Measurements from ENCODE around the gene KCNH8.

The KCNH8 gene

DNA sequence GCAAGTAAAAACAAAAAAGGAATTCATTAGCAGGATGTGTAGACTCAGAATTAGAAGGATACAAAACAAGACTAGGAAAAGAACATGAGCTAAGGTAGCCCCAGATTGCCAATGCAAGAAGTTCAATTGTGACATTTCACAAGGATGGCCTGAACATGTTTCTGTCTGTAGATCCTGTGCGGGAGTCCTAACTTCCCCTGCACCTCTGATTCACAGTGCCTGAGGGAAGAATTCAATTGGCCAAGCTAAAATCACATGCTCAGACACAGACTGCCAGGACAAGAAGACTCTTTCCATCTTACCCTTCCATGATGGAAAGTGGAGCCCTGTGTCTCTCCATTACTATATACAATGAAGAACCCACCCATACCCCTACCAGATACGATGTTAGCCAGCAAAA, 251.5 kb downstream of the KCNH8 start:
- DNase-seq (ENCODE audit: extremely low spot score), result no peak
- TF ChIP-seq TARDBP (IDR thresholded peaks at IDR 0.05) (no peak), BHLHE40 (IDR thresholded peaks at IDR 0.05; ENCODE audit: borderline replicate concordance) (no peak)
- CTCF ChIA-PET, result no interaction called here
- POLR2A ChIA-PET, result no interaction called here

DNA sequence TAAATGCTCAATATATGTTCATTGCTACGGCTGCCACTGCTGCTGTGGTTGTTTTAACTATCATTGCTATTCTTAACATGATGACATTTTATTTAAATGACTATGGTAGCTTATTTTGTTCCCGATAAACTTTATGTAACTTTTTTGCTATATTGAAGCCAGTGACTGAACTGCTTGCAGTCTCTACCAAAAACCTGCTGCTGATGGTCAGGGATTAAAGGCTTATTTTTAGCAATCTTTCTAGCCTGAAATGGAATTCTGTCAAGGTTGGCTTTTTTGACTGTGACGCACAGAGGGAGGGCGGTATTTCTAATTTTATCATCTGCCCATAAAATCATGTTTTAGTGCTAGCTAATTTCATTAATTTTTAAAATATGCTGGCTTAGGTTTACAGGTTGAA, 271.8 kb downstream of the KCNH8 start:
- no peak for TF ChIP-seq FOXA1 (IDR thresholded peaks at IDR 0.05)
- TF ChIP-seq CTBP1 (IDR thresholded peaks at IDR 0.05; ENCODE audit: borderline replicate concordance), result no peak
- TF ChIP-seq NFRKB (IDR thresholded peaks at IDR 0.05), result no peak
- no peak for TF ChIP-seq ELF4 (IDR thresholded peaks at IDR 0.05)
- POLR2A ChIA-PET, result no interaction called here
- no peak for DNase-seq (ENCODE audit: extremely low spot score)
- CTCF ChIA-PET, result no interaction called here

DNA sequence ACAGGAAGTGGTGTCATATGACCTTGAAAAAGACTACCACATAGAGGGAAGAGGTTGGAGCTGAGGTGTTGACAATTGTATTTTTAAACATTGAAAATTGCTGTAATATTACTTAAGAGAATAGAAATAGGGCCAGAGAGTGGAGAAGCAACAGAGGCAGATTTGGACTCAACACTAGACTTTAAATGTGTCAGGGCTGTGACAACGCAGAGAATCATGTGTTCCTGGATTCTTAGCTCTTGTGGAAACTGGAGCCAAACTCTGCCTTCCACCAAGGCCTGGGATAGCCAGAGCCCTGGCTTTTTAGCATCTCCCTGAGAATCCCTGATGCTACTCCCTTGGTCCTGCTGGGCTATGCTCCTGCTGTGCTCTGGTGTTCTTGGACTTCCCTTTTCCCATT, 277.5 kb downstream of the KCNH8 start:
- CTCF ChIA-PET, result no interaction called here

DNA sequence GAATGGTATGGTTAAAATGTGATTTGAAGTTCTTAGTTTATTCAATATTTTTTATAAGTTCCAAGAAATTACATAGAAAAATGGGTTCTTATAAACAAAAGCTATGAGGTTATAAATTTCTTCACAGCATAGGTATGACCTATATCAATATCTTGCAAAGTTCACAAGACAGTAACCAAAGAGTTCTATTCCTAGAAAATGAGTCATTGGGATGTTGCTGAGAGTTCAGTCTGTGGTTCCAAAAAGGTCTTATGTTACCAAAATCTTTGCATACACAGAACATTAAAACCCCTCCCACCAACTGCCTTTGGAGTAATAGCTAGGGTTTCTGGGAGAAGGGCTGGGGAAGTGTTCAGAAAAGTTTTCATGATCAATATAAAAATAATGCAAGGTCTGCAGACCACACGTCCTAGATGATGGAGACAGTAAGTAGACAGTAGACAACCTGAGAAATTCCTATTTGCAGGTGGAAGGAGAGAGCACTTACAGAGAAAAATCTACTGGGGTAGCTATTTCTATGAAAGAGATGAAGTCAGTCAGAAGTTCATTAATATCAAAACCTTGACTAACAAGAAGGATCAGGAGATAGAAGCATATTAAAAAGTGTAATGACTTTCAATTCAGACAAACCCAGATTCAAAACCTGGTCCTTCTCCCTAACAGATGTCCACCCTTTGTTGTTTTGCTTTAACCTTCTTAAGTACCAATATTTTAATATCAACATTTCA, 279.3 kb downstream of the KCNH8 start:
- ChIA-PET CTCF (interaction anchor here (0.6 kb wide), 1 partner anchor 854 kb away, joined by 4 read pairs; no protein-coding TSS in a partner anchor), POLR2A (no interaction called here)
- TF ChIP-seq LEF1 (IDR thresholded peaks at IDR 0.05; ENCODE audit: borderline replicate concordance) (no peak), FOXK2 (IDR thresholded peaks at IDR 0.05) (no peak), FOXM1 (IDR thresholded peaks at IDR 0.05; ENCODE audit: borderline replicate concordance) (no peak), ARNT (IDR thresholded peaks at IDR 0.05) (no peak), CTBP1 (IDR thresholded peaks at IDR 0.05; ENCODE audit: borderline replicate concordance) (no peak), FOXA1 (IDR thresholded peaks at IDR 0.05) (no peak), ELF4 (IDR thresholded peaks at IDR 0.05) (no peak), ZNF384 (IDR thresholded peaks at IDR 0.05) (no peak), TARDBP (IDR thresholded peaks at IDR 0.05) (no peak), HDGF (IDR thresholded peaks at IDR 0.05; ENCODE audit: borderline replicate concordance) (no peak), SP1 (IDR thresholded peaks at IDR 0.05) (no peak)
- TF ChIP-seq, protein P1, sequence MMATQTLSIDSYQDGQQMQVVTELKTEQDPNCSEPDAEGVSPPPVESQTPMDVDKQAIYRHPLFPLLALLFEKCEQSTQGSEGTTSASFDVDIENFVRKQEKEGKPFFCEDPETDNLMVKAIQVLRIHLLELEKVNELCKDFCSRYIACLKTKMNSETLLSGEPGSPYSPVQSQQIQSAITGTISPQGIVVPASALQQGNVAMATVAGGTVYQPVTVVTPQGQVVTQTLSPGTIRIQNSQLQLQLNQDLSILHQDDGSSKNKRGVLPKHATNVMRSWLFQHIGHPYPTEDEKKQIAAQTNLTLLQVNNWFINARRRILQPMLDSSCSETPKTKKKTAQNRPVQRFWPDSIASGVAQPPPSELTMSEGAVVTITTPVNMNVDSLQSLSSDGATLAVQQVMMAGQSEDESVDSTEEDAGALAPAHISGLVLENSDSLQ (IDR thresholded peaks at IDR 0.05), result no peak
- DNase-seq (ENCODE audit: extremely low spot score), result no peak

More for the DNA sequence above, 277.5 kb downstream of the KCNH8 start:
- DNase-seq (ENCODE audit: extremely low spot score), result no peak
- POLR2A ChIA-PET, result no interaction called here
- TF ChIP-seq HDGF (IDR thresholded peaks at IDR 0.05; ENCODE audit: borderline replicate concordance), result no peak
- TF ChIP-seq, protein P1 (IDR thresholded peaks at IDR 0.05), result no peak
- no peak for TF ChIP-seq ZNF384 (IDR thresholded peaks at IDR 0.05)
- TF ChIP-seq ARNT (IDR thresholded peaks at IDR 0.05), result no peak
- no peak for TF ChIP-seq L3MBTL2 (conservative IDR thresholded peaks at IDR 0.05)
- TF ChIP-seq ELF4 (IDR thresholded peaks at IDR 0.05), result no peak
- TF ChIP-seq NFRKB (IDR thresholded peaks at IDR 0.05), result no peak
- TF ChIP-seq SP1 (IDR thresholded peaks at IDR 0.05), result no peak
- no peak for TF ChIP-seq FOXA1 (IDR thresholded peaks at IDR 0.05)

DNA sequence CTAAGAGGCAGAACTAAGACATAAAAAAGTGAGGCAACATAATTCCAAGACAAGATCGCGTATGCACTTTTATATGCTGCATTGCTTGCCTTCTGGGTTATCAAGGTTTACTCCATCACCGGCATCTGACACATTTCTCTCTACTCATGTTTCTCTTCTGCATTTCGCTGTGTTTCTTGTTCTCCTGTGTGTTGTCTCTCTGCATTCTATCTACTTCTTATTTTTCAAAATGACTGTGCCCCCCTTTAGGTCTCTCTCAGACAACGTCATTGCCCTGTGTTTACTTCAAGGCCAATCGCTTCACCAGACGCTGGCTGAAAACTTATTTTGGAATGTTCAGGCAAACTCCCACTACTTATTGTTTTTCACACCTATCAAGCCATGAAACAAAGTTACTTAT, 280.4 kb downstream of the KCNH8 start:
- DNase-seq (ENCODE audit: extremely low spot score), result no peak
- POLR2A ChIA-PET, result no interaction called here
- no peak for TF ChIP-seq LEF1 (IDR thresholded peaks at IDR 0.05; ENCODE audit: borderline replicate concordance)
- TF ChIP-seq ARNT (IDR thresholded peaks at IDR 0.05), result no peak
- TF ChIP-seq FOXA1 (IDR thresholded peaks at IDR 0.05), result no peak
- no peak for TF ChIP-seq NFRKB (IDR thresholded peaks at IDR 0.05)
- TF ChIP-seq BHLHE40 (IDR thresholded peaks at IDR 0.05; ENCODE audit: borderline replicate concordance), result no peak
- no peak for TF ChIP-seq FOXM1 (IDR thresholded peaks at IDR 0.05; ENCODE audit: borderline replicate concordance)
- TF ChIP-seq SUZ12 (IDR thresholded peaks at IDR 0.05), result no peak
- no peak for TF ChIP-seq SP1 (IDR thresholded peaks at IDR 0.05)
- no peak for TF ChIP-seq FOXK2 (IDR thresholded peaks at IDR 0.05)
- TF ChIP-seq HDGF (IDR thresholded peaks at IDR 0.05; ENCODE audit: borderline replicate concordance), result no peak
- CTCF ChIA-PET, result no interaction called here

DNA sequence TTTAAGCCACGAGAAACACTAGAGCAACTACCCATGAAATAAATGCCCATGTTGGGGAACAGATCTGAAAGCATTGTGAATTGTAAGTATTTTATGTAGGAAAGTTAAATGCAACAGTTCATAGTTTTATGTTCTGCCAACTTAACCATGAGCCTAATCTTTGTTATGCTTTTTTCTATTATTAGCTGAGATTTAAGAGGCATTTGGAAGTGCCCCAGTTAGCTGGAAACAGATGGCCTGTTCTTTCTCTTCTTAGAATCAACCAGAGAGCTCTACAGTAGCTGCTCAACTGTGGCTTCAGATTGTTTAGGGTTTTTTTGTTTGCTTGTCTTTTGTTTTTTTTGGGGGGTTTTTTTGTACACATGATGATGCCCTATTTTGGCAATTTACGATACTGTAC, 284.4 kb downstream of the KCNH8 start:
- TF ChIP-seq SUZ12 (IDR thresholded peaks at IDR 0.05) (no peak), CTBP1 (IDR thresholded peaks at IDR 0.05; ENCODE audit: borderline replicate concordance) (no peak), LEF1 (IDR thresholded peaks at IDR 0.05; ENCODE audit: borderline replicate concordance) (no peak), SP1 (IDR thresholded peaks at IDR 0.05) (no peak)
- TF ChIP-seq, protein P1 (IDR thresholded peaks at IDR 0.05), result no peak
- CTCF ChIA-PET, result no interaction called here
- DNase-seq (ENCODE audit: extremely low spot score), result no peak
- POLR2A ChIA-PET, result no interaction called here

DNA sequence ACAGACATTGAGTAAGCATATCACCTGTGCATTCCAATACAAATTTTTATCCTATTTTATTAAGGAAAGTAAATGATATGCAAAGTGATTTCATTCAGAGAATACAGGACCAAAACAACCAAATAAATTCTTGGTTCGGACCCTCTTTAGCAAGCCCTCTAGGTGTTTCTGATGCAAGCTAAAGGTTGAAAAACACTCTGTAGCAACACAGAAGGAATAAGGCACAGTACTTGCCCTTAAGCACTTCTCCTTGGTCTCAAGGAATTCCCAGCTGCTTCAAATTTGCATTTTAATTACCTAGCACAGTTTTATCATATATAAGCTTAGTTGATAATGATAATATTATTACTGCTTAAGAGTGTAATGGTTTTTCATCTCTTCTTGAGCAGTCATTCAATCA, 288.4 kb downstream of the KCNH8 start:
- CTCF ChIA-PET, result no interaction called here
- no peak for DNase-seq (ENCODE audit: extremely low spot score)
- TF ChIP-seq BHLHE40 (IDR thresholded peaks at IDR 0.05; ENCODE audit: borderline replicate concordance) (no peak), TARDBP (IDR thresholded peaks at IDR 0.05) (no peak), FOXM1 (IDR thresholded peaks at IDR 0.05; ENCODE audit: borderline replicate concordance) (no peak), FOXA1 (IDR thresholded peaks at IDR 0.05) (no peak), SUZ12 (IDR thresholded peaks at IDR 0.05) (no peak), ARNT (IDR thresholded peaks at IDR 0.05) (no peak), HDGF (IDR thresholded peaks at IDR 0.05; ENCODE audit: borderline replicate concordance) (no peak), SP1 (IDR thresholded peaks at IDR 0.05) (no peak), L3MBTL2 (conservative IDR thresholded peaks at IDR 0.05) (no peak), FOXK2 (IDR thresholded peaks at IDR 0.05) (no peak), ELF4 (IDR thresholded peaks at IDR 0.05) (no peak), NFRKB (IDR thresholded peaks at IDR 0.05) (no peak), LEF1 (IDR thresholded peaks at IDR 0.05; ENCODE audit: borderline replicate concordance) (no peak), ZNF384 (IDR thresholded peaks at IDR 0.05) (no peak), CTBP1 (IDR thresholded peaks at IDR 0.05; ENCODE audit: borderline replicate concordance) (no peak)
- TF ChIP-seq, protein P1 (IDR thresholded peaks at IDR 0.05), result no peak
- POLR2A ChIA-PET, result no interaction called here
